Fibroblast of the aortic adventitia (primary cell): ENCODE measurements around the gene PLXDC1. TPM values are rescaled to one million over a fixed set of nuclear protein-coding genes. Genes with fewer than 3 reads are reported as not detected.

Experiments
- DNase-seq: peaks from one replicate; pipeline ENCODE4 v3.0.0-alpha.2; 2010; ENCODE audit warnings: low read depth
- H3K4me3 ChIP-seq: 2 replicates; pipeline ENCODE4 v1.5.1; 2011; ENCODE audit warnings: low read depth, mild to moderate bottlenecking, control low read depth, low read length, moderate library complexity
- total RNA-seq: library from RNA; depleted of rRNA; stranded (reverse); fragments of >200 nt; gene quantifications from 2 replicates; pipeline ENCODE4 v1.2.3, GENCODE V29; 2012; ENCODE audit warnings: low replicate concordance
- TF ChIP-seq, protein P1 (sequence below): IDR thresholded peaks from 2 replicates; pipeline ENCODE4 v1.5.1; 2011; ENCODE audit warnings: mild to moderate bottlenecking, low read length, control low read depth, inconsistent platforms; ENCODE audit not compliant: insufficient read depth

Gene PLXDC1
- total RNA-seq, 1 donor, result 3.3 TPM

GRCh38 chr17:39099663-39100286 lies 51.7 kb downstream of the PLXDC1 start:
- no peak overlapping the region for H3K4me3 ChIP-seq
- DNase-seq, result peak; percentile 88
- TF ChIP-seq, protein P1, sequence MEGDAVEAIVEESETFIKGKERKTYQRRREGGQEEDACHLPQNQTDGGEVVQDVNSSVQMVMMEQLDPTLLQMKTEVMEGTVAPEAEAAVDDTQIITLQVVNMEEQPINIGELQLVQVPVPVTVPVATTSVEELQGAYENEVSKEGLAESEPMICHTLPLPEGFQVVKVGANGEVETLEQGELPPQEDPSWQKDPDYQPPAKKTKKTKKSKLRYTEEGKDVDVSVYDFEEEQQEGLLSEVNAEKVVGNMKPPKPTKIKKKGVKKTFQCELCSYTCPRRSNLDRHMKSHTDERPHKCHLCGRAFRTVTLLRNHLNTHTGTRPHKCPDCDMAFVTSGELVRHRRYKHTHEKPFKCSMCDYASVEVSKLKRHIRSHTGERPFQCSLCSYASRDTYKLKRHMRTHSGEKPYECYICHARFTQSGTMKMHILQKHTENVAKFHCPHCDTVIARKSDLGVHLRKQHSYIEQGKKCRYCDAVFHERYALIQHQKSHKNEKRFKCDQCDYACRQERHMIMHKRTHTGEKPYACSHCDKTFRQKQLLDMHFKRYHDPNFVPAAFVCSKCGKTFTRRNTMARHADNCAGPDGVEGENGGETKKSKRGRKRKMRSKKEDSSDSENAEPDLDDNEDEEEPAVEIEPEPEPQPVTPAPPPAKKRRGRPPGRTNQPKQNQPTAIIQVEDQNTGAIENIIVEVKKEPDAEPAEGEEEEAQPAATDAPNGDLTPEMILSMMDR, result no peak

- no peak for DNase-seq
- TF ChIP-seq, protein P1, result no peak
- no peak overlapping the region for H3K4me3 ChIP-seq
Observed at GRCh38 chr17:39098588-39098987, 52.8 kb downstream of the PLXDC1 start.

- no peak for DNase-seq
- H3K4me3 ChIP-seq, result no peak overlapping the region
- TF ChIP-seq, protein P1, result no peak
Observed at GRCh38 chr17:39097537-39097936, 53.9 kb downstream of the PLXDC1 start.

GRCh38 chr17:39097150-39097519 lies 54.3 kb downstream of the PLXDC1 start:
- no peak overlapping the region for H3K4me3 ChIP-seq
- DNase-seq, result no peak
- TF ChIP-seq, protein P1, result no peak

DNA sequence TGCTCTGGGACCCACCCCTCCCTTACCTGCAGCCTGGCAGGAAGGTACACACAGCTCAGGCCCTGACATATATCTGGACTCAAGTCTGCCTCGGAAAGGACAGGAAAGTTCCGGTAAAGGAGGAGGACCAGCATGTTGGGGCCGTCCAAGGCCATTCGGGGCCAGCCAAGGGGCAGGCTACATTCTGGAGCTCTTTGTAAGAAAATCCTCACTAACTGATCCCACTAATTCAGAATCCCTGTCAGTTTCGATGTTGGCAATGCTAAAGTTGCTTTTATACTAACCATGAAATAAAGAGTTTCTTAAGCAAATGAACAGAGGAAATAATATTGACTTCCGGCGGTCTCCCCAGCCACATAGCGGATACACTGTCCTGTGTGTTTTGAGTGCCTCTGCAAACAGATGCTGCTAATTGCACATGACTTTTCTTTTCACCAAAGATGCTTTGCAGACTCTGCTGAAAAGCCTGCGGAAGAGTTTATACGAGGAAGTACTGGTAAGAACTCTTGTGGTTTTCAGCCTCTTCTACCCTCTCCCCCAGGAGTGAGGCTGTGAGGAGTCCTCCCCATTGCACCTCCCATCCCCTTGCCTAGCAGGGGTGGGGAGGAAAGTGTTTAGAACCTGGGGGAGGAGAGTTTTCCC lies 54.8 kb downstream of the PLXDC1 start:
- no peak for DNase-seq
- TF ChIP-seq, protein P1, result no peak

DNA sequence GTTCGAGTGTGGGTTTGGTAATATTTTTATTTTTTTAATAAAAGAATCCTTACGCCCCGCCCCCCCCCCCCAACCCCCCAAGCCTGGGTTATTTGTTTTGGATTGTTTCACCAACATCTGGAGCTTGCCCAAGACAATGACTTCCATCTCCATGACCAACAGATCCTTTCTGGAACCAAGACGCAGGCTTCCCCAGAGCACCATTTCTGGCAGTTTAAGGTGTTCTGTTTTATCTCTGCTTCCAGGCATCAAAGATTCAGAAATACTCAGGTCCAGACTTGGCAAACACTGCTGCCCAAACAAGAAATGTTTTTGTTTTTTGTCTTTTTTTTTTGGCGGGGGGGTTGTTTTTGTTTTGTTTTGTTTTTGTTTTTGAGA lies 56.1 kb downstream of the PLXDC1 start:
- peak; percentile 58 for DNase-seq
- H3K4me3 ChIP-seq, result no peak overlapping the region
- TF ChIP-seq, protein P1, result no peak

More for the DNA sequence above, 54.8 kb downstream of the PLXDC1 start:
- H3K4me3 ChIP-seq, result no peak overlapping the region
